Measurements from ENCODE around the gene PRPF18.

Gene PRPF18

DNA sequence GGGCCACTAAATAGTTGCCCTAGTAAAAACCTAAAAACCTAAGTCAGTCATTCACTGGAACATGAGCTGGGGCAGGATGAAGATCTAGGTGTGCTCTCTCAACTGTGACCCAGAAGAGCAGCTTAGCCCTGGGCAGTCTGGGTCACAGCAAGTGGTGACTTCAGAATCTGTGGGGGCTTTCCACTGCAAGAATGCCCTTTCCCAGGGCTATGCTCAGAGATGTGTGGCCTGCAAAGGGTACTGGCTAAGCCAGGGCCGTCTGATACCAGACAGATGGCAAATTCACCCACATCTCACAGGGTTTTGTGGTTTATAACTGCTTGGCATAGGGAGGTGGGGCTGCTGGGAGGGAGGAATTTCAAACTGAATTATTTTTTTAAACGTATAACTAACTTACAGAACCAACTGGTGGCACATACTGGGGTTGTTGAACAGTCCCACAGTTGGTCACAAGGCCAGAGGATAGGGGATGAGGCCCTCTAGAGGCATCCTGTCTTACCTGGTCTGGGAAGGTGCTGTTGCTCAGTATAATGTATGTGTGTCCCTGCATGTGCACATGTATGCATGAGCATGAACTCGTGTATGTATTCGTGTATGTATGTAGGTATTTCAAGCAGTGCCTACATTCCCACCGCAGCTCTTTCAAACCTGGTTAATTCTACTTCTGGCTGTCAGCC is 63.2 kb downstream of the PRPF18 start:
- TF ChIP-seq, protein P1, sequence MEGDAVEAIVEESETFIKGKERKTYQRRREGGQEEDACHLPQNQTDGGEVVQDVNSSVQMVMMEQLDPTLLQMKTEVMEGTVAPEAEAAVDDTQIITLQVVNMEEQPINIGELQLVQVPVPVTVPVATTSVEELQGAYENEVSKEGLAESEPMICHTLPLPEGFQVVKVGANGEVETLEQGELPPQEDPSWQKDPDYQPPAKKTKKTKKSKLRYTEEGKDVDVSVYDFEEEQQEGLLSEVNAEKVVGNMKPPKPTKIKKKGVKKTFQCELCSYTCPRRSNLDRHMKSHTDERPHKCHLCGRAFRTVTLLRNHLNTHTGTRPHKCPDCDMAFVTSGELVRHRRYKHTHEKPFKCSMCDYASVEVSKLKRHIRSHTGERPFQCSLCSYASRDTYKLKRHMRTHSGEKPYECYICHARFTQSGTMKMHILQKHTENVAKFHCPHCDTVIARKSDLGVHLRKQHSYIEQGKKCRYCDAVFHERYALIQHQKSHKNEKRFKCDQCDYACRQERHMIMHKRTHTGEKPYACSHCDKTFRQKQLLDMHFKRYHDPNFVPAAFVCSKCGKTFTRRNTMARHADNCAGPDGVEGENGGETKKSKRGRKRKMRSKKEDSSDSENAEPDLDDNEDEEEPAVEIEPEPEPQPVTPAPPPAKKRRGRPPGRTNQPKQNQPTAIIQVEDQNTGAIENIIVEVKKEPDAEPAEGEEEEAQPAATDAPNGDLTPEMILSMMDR (IDR thresholded peaks at IDR 0.05; ENCODE audit: low read depth, low read length) = no peak
- no peak overlapping the region for H3K4me3 ChIP-seq (ENCODE audit: low read depth, low read length)
- in situ Hi-C loops (cut with HindIII; ENCODE audit: low sequenced_read_pairs) = no loop called here
- no peak for DNase-seq (ENCODE audit: low read depth, low spot score)

- in situ Hi-C loops (cut with HindIII; ENCODE audit: low sequenced_read_pairs) = no loop called here
- no peak overlapping the region for H3K4me3 ChIP-seq (ENCODE audit: low read depth, low read length)
- DNase-seq (ENCODE audit: low read depth, low spot score) = no peak
- TF ChIP-seq, protein P1 (IDR thresholded peaks at IDR 0.05; ENCODE audit: low read depth, low read length) = no peak
Measured at GRCh38 chr10:13650961-13651360, 64.2 kb downstream of the PRPF18 start.

DNA sequence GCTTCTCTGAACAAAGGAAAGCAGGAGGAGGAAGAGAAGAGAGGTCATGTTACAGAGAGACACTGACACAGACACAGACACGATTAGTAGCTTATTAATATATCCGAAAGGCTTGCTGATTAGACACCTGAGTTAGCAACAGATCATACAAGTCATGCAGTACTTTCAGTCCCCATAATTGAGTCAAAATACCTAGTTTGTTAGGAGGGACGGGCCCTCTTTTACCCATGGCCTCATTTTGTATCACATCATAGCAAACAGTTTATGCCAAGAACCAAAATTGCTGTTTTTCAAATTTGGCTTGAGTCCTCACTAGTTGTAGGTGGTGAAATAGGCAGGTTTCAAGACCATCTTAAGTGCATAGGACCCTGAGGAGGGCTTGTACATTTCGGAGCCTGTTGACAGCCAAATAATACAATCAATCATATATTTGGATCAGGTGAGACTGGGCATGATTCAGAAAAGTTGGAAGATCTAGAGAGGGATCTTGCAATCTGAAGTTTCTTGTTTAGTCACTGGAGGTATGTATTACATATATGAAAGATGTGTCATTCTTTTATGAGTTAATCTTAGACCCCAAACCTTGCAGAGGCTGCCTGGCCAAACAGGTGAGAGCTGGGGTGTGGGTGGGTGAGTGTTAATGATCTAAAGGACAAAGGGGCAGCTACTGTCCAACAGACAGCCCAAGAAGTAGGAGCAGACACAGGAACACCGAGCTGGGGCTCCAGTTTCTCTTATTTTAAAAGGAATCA is 65.4 kb downstream of the PRPF18 start:
- H3K4me3 ChIP-seq (ENCODE audit: low read depth, low read length) = no peak overlapping the region
- no peak for DNase-seq (ENCODE audit: low read depth, low spot score)
- TF ChIP-seq, protein P1 (IDR thresholded peaks at IDR 0.05; ENCODE audit: low read depth, low read length) = no peak
- in situ Hi-C loops (cut with HindIII; ENCODE audit: low sequenced_read_pairs) = no loop called here

GRCh38 chr10:13652860-13653259 is 66.1 kb downstream of the PRPF18 start:
- H3K4me3 ChIP-seq (ENCODE audit: low read depth, low read length) = no peak overlapping the region
- TF ChIP-seq, protein P1 (IDR thresholded peaks at IDR 0.05; ENCODE audit: low read depth, low read length) = no peak
- no peak for DNase-seq (ENCODE audit: low read depth, low spot score)
- in situ Hi-C loops (cut with HindIII; ENCODE audit: low sequenced_read_pairs) = no loop called here

- DNase-seq (ENCODE audit: low read depth, low spot score) = no peak
- in situ Hi-C loops (cut with HindIII; ENCODE audit: low sequenced_read_pairs) = no loop called here
- TF ChIP-seq, protein P1 (IDR thresholded peaks at IDR 0.05; ENCODE audit: low read depth, low read length) = no peak
- no peak overlapping the region for H3K4me3 ChIP-seq (ENCODE audit: low read depth, low read length)
Measured at GRCh38 chr10:13654118-13654830, 67.5 kb downstream of the PRPF18 start.

GRCh38 chr10:13654846-13655245 is 68.1 kb downstream of the PRPF18 start:
- H3K4me3 ChIP-seq (ENCODE audit: low read depth, low read length) = no peak overlapping the region
- in situ Hi-C loops (cut with HindIII; ENCODE audit: low sequenced_read_pairs) = no loop called here
- no peak for DNase-seq (ENCODE audit: low read depth, low spot score)
- TF ChIP-seq, protein P1 (IDR thresholded peaks at IDR 0.05; ENCODE audit: low read depth, low read length) = no peak
